Activated CD4-positive, CD25-positive, alpha-beta regulatory T cell treated with anti-CD3 and anti-CD28 coated beads, Interleukin-2, amount 50 U/mL, for 72 hours (primary cell): ENCODE data around the gene FCN2.

Experiments
- DNase-seq: peaks from one replicate; pipeline ENCODE4 v3.0.0; 2021

FCN2 gene

GRCh38 chr9:134913041-134913712 lies 32.6 kb downstream of the FCN2 start:
- no peak for DNase-seq

DNA sequence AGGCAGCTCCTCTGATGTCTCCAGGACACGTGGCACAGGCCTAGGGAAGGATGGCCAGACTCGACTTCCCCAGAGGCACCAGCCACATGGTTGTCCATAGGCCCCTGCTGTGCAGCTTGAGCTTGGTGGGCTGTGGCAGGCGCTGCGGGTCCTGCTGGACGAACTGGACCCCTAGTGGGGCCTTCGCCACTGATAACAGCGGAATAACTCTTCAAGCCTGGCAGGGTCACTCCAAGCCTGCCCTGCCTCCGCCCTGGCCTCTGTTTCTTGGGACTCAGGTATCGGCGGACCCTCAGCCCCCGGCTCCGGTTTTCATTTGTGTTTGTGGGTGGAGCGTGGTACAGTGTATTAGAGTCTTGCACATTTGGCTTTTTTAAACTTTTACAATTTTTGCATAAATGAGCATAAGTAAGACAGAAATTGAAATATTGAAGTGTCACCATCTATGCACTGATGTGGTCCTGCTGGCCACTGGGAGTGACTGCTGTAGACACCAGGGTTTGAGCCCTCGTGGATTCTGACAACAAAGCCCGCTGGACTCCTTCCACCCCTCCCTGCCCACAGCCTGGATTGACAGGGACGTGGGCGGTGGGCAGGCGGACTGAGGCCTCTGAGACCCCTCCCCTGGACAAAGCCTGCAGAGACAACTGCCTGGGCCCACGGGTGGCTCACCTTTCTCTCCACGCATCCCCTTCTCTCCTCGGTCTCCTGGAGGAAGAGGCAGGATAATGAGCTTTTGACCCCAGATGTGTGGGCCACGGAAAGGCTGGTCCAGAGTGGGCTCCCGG lies 33.3 kb downstream of the FCN2 start:
- no peak for DNase-seq

DNA sequence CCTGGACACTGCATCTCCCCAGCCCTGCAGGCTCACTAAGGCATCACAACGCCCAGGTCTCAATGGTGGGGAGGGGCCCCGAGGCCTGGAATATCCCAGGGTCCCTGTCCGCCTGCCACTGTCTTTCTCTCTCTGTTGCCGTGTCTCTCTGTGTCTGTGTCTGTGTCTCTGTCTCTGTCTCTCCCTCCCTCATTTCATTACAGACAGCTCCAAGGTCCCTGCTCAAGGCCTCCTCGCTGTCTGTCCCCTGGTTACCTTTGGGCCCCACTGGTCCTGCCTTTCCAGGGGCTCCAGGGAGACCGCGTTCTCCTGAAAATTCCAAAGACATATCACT lies 33.9 kb downstream of the FCN2 start:
- no peak for DNase-seq

- DNase-seq = no peak
These were observed 34.7 kb downstream of the FCN2 start for GRCh38 chr9:134915046-134915985.

GRCh38 chr9:134916161-134916665 lies 35.6 kb downstream of the FCN2 start:
- no peak for DNase-seq

DNA sequence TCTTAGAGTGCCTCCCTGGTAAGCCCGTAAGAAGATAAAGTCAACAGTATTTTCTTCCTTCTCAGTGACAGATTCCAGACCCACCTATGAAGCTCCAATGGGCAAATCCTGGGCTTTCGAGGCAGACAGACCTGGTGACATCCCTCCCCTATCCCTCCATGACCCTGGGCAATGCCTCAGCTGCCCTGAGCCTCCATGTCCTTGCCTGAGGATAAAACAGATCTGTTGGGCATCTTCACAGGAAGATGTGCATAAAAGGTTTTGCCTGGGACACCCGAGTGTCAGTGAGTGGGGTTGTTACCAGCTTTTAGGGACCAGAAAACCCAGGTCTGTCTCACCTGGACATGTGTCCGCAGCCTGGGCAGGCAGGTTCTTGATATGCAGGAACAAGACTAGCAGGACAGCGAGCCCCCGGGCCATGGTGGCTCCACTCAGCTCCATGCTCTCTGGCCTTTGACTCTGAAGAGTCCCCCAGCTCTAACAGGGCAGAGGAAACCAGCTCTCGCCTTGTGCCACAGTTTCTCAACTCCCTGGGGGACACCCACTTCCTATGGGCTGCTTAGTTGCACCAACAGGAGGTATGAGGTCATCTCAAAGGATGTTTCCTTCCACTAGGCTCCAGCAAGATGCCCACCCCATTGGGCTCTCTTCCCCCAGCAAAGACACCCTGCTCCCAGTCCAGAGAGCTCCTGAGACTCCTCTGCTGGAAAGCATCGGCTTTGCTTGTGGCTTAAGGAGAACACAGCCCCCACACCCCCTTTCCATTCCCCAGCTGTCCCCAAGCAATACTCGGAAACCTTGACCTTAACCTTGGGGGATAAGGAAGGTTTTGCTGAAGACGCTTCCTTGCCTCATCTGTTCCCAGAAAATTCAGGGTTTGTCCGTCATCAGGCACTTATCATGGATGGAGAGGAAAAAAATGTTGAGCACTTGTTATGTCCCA lies 37.1 kb downstream of the FCN2 start, which contains the start of gene FCN1:
Gene FCN1 (minus strand): TSS at position 482 of the 943 bp plus-strand sequence. CDS start 41 bp downstream, at position 441.
- no peak for DNase-seq

DNA sequence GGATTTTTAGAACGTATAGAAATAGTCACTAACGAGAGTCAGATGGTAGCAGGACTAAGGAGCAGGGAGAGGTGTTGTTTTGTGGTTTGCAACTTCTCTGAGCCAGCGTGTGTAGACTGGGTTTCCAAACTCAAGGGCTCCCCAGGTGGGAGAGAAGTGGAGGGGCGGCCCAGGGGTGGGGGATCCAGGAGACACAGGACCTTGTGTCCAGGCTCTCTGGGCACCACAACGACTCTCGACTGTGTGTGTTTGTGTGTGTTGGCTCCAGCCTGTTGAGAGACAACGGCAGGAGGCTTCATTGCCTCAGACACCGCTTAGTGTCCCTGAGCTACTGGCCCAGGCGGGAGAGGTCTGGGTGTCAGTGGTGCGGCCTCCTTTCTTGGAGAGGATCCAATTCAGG lies 38.0 kb downstream of the FCN2 start:
- no peak for DNase-seq

- DNase-seq = no peak
These were observed 38.7 kb downstream of the FCN2 start for GRCh38 chr9:134919303-134919702.

- DNase-seq = peak; percentile 5
These were observed 41.7 kb downstream of the FCN2 start for GRCh38 chr9:134922066-134922931.

DNA sequence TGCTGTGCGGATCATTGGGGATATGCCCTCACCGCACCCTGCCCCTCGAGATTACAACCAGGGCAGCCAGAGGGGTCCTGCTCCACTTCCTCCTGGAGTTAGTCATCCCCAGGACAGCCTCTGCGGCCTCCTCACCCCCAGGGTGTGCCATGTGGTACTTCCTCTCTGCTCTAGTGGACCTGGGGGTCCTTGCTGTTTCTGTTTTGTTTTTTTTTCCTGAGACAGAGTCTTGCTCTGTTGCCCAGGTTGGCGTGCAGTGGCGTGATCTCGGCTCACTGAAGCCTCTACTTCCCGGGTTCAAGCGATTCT lies 42.3 kb downstream of the FCN2 start:
- DNase-seq = no peak

DNA sequence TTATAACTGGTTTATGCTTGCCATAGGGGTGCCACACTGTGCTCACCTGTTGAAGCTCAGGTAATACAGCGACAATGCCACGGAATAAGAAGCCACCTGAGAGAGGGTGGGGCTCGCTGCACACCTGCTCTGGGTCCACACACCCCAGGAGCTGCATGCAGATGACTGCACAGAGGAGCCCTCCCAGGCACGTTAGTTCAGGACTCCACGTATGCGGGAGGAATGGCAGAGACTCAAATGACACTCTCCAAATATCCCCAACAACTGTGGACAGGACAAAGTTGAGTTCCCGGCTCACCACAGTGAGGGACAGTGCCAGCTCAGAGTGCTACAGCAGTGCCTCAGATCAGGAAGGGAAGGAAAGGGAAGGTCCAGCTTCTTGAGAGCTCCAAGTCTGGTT lies 42.9 kb downstream of the FCN2 start:
- no peak for DNase-seq

- no peak for DNase-seq
These were observed 44.5 kb downstream of the FCN2 start for GRCh38 chr9:134925011-134925511.

GRCh38 chr9:134928436-134929192 lies 48.0 kb downstream of the FCN2 start:
- no peak for DNase-seq

DNA sequence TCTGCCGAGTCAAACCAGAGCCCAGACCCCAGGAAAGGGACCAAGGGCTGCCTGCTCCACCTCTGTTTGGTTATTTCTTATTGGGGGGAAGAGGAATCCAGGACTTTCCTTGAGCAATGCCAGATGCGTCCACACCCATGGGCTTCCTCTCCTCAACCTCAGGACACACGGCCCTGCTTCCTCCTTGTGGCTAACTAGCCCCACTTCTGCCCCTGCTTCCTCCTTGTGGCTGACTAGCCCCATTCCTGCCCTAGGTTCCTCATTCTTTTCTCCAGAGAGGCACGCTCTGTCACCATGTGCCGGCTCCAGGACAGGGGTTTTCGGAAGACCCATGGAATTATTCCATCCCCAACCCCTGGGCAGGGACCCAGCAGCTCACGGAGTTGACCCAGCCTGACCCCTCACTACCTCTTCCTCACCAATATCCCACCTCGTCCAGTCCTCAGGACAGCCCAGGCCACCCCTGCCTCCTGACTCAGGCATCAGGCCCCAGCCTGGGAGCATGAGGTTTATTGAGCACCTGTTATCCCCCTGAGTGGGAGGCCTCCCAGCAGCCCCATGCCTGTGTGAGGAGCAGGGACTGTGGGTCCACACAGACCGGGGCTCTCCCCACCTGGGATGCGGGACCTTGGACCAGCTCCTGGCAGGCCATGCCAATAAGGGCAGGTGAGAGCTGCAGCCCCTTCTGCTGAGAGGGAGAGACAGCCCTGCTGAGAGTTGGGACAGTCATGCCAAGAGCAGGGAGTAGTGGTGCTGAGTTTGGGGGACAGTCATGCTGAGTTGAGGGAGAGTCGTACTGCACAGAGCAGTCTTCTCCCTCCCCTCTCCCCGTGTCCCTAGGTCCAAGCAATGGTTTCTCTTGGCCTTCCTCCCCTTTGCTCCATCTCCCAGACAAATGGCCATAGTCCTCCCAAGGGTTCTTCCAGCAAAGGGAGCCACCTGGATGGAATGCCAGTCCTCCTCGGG lies 48.9 kb downstream of the FCN2 start:
- DNase-seq = no peak

- DNase-seq = no peak
These were observed 49.8 kb downstream of the FCN2 start for GRCh38 chr9:134930398-134930797.

DNA sequence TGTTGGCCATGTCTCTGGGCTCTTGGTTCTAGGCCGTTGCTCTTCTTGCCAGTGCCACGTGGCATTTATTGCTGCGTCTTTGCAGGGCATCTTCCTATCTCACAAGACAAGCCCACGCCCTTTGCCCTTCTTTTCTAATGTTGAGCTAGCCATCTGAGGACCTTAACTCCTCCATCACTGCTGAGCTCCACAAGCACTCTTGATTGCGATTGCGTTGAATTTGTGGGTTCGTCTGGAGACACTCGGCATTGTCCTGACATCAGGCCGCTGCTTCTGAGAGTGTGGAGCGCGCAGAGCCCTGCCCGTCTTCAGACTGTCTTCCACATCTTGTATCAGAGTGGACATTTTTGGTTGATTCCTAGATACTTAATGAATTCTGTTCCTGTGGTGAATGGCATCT lies 51.6 kb downstream of the FCN2 start:
- no peak for DNase-seq

DNA sequence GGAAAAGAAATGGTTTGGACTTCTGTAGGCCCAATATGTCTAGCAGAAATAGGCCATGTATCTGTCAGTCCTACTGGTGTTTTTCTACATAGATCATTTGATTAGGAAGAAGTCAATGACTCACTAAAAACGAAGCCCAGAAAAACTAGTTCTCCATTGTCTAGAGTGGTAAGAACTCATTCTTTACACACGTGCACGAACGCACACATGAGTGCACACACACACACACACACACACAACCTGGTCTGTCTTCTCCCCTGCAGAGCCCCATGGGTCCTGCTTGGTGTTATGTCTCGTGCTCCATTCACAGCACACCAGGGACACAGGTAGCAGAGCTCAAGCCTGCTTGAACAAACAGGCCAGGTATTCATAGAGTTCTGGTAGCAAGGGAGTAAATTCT lies 52.0 kb downstream of the FCN2 start:
- no peak for DNase-seq

GRCh38 chr9:134933076-134933659 lies 52.6 kb downstream of the FCN2 start:
- DNase-seq = no peak
